VCaP (cell line): Measurements from ENCODE around the gene SORL1-AS1.

Experiments
- H3K27ac ChIP-seq: fragments of 450-650 bp; 2 replicates; pipeline ENCODE4 v1.5.1; 2017
- CTCF ChIP-seq: fragments of 450-650 bp; conservative IDR thresholded peaks from 2 replicates; pipeline ENCODE4 v1.5.1; 2017; ENCODE audit warnings: mild to moderate bottlenecking, moderate library complexity

The SORL1-AS1 gene

DNA sequence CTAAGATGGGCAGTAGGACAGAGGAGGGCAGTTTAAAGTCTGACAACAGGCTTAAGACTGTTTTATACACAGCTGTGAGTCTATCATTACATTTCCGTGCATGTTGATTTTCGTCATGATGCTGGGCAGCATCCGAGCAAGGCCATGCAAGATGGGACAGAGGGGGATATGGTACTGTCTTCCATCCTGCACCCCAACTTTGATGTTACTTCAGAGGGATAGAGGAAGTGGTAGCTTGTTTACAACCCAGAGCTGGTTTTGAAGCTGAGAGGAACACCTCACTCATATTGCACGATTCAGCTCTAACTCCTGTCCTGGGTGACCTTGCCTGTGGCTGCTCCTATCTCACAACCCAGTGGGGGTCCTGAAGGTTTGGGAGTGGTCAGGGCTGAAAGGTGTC is 3.6 kb downstream of the SORL1-AS1 start:
- no peak for TF ChIP-seq CTCF

GRCh38 chr11:121448431-121448941 is 4.3 kb downstream of the SORL1-AS1 start:
- H3K27ac ChIP-seq, result no peak overlapping the region

More for the DNA sequence above, 3.6 kb downstream of the SORL1-AS1 start:
- no peak overlapping the region for H3K27ac ChIP-seq

GRCh38 chr11:121448011-121448410 is 4.8 kb downstream of the SORL1-AS1 start:
- TF ChIP-seq CTCF, result no peak
- H3K27ac ChIP-seq, result no peak overlapping the region

More at GRCh38 chr11:121448431-121448941, 4.3 kb downstream of the SORL1-AS1 start:
- no peak for TF ChIP-seq CTCF

GRCh38 chr11:121446752-121447156 is 6.0 kb downstream of the SORL1-AS1 start:
- no peak overlapping the region for H3K27ac ChIP-seq
- TF ChIP-seq CTCF, result no peak; the same call in 1 of the 2 replicates

DNA sequence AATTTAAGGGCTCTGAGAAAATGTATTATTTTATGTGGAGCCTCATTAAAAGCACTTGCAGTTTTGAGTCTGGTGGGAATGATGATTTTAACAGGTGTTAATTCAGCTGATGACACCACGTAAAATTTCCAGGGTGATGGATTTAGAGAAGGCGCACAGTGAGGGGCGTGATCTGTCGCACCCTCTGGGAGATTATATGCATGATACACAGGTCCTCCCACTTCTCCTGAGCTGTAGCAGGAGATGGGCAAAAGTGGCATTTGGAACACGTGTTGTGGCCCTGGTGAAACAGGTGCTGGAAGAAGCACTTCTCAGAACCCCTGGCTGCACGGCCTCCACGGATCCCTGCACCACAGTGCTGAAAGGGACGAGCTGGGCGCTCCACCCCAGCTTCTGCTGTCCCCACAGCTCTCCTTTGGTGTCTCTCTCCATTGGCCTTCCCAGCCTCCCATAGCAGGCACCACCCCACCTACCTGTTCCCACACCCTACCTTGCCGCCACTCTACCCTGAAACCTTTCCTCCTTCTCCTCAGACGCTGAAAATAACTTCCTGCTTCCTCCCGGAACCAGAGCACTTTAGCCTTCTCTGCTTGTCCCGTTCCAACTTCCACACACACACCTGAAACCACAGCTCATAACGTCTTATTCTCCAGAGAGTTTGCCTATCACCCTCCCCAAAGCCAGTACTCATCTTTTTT is 7.5 kb downstream of the SORL1-AS1 start:
- no peak overlapping the region for H3K27ac ChIP-seq
- no peak for TF ChIP-seq CTCF

DNA sequence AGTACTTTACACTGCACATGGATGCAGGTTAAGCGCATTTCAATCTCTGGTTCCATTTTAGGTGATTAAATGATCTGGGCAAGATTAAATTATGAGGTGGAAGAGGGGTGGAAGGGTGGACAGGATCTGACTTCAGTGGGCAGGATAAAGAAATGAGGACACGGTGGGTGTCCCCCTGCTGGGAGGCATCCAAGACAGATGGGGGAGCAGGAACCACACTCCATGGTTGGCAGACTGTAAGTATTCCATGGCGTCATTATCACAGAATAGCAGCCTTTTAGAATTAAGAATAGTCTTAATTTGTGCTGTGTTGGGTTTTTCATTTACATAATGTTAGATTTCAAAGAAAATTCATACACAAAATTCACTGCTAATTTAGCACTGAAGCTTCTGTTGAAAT is 8.2 kb downstream of the SORL1-AS1 start:
- no peak for TF ChIP-seq CTCF
- no peak overlapping the region for H3K27ac ChIP-seq

DNA sequence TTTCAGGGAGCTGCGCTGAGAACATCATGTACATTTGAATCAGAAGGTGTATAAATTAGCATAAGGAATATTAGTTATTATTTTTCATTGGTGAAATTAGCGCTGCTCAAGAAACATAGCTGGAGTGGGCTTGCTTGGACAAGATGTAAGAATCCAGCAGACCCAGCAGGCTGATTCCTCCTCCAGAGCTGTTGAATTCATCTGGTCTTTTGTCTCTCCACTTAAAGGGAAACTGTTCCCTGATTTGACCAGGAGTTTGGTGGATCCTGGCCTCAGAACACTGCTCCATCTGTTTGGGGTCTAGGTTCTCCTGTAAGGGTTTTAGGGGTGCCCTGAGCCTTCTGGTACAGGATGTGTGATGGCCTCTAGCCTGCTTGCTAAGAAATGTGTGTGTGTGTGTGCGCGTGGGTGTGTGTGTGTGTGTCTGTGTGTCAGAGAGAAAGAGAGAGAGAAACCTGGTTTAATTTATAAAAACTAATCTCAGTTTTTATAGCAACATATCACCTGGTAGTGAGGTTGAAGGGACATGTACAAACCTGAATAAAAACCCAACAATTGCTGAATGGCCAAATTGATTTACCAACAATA is 9.0 kb downstream of the SORL1-AS1 start:
- TF ChIP-seq CTCF, result no peak

More for the DNA sequence above, 9.0 kb downstream of the SORL1-AS1 start:
- H3K27ac ChIP-seq, result no peak overlapping the region
